GM21576 (cell line): Measurements from ENCODE around the gene DDAH1.
"Not testable (repeated sequence)": the region's sequence is repeated elsewhere in the genome, so short reads cannot be mapped to it uniquely, and the experiment has no call there.

ENCODE experiments used
- ATAC-seq: cut with Tn5 transposase; IDR thresholded peaks from one replicate; pipeline ENCODE4 v1.9.1; 2021; ENCODE audit warnings: mild to moderate bottlenecking, moderate library complexity; ENCODE audit not compliant: unreplicated experiment

The DDAH1 gene

DNA sequence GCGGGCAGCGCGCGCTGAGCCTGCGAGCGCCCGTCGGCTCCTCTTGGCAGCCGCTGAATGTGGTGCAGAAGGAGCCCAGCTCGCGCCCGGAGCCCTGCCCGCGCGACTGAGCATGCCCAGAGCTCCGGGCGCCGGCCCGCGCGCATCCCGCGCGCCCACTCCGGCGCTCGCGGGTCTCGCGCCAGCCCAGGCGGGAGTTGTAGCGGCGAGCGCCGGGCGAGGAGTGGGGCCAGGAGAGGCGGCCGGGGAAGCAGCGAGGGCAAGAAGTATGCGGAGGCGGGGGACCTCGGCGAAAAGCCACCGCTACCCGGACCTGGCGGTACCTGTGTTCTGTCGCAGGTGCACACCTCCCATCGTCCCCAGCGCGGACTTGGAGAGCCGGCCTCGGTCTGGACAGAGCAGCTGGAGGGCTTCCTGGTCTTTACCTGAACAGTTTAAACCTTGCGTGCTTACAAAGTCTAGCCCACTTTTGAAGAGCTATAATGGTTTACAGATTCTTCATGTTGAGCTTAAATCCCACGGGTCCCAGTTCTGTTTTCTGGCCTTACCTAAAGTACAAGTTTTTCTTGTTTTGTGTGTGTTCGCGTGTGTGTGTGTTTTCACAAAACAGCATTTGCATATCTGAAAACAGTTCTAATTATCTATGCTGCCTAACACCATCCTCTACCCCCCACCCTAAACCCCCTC lies at the start of gene DDAH1:
DDAH1 (minus strand) TSS at position 61 of the 687 bp plus-strand sequence. CDS start 114 bp downstream, outside the sequence.
- peak; percentile 39 for ATAC-seq

GRCh38 chr1:85513998-85514397 lies 49.0 kb upstream of the DDAH1 start:
- ATAC-seq = not testable (repeated sequence)

GRCh38 chr1:85504417-85504816 lies 39.5 kb upstream of the DDAH1 start:
- no peak for ATAC-seq

DNA sequence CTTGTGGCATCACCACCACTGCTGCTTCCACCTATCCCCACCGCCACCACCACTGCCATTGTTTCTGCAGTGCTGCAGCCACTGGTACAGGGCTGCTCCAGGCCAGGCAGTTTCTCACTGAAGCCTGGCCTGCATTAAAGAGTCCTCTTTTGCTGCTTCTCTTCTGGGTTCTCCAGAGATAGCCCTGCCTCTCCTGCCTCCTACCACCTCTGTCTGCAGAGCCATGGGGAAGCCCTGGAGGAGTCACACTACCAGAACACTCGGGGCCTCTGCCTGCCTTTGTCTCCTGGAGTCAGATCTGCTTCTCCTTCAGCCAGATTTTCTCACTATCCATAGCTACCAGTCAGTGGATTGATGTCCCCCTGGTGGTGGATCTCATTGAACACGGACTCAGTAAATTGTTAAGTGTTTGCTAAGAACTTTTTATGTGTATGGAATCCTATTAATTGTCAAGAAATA lies 37.7 kb upstream of the DDAH1 start:
- ATAC-seq = no peak

DNA sequence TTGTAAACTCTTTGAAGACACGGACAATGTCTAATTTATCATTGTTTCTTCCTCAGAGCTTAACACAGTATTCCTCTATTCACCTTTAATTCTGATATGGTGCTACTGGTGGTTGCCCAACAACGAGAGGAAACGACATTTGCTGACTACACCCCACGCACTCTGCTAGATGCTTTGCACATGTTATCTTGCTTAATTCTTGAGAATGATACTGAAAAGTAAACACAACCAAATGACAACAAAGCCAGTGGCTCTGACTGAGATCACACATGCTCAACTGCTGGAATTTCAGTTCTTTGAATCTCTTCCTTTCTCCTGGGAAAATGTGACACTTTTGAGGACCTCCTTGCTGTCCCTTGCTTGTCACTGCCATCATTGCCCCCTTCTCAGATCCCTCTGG lies 37.2 kb upstream of the DDAH1 start:
- ATAC-seq = no peak

GRCh38 chr1:85501355-85501898 lies 36.5 kb upstream of the DDAH1 start:
- ATAC-seq = no peak

DNA sequence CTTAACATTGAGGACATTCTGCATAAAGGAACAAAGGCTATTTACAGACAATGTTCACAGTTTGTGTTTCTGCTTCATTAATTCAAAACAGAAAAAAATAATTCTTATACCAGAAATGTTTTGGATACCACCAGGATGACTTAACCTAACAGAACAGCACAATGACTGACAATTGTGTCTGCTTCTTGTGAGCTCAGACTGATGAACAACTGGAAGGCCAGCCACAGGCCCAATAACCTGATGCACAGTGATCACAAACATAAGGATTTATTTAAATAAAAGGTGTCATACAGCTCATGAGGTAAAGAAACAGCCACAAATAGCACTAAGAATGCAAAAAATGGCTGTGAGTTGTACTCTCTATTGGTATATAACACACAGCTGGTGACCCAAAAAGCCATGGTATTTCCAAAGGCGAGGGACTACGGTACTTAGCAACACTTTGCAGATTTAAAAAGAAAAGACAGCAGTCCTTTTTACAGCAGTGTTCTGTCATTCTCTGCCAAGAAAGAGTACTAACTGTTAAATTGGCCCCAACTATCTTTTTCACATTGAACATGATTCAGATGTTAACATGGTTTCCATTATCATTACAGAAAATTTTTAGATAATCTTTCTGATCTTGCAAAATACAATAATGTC lies 32.1 kb upstream of the DDAH1 start:
- no peak for ATAC-seq

- ATAC-seq = no peak
These were observed 30.6 kb upstream of the DDAH1 start for GRCh38 chr1:85495556-85495955.

GRCh38 chr1:85494904-85495266 lies 29.9 kb upstream of the DDAH1 start:
- ATAC-seq = no peak

DNA sequence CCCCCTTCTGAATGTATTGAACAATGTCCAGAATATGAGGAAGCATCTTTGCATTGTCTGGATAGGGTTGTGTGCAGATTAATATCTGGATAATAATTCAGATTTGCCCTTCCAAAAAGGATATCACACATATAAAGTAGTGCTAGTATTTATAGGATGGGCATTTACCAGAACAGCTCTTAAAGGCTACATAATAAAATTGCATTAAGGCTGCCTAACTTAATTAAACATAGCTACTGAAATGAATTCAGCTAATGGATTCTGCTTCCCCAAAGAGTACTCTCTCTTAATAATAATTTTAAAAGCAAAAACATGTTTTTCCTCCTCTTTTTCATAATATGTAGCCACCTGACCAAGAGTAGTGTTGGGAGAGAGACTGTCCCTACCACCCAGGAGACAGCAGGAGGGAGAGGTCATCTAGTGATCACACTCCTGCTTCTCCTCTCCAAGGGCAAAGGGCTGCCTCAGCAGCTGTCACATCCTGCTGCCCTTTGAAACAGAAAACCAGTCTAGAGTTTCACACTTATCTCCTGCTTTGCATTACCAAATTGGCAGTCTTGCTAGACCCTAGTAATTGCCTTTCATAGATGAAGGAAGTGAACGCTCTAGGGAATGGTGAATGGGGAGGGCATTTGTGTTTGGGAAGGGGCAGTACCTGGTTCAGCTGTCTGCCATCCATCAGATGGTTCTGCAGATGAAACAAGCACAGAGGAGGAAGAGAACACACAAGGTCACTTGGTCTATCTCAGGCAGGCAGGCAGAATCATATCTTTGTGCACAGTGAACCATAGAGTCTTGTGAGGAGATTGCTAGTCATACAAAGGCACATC lies 29.3 kb upstream of the DDAH1 start:
- ATAC-seq = no peak

- ATAC-seq = no peak
These were observed 25.5 kb upstream of the DDAH1 start for GRCh38 chr1:85490270-85490985.

DNA sequence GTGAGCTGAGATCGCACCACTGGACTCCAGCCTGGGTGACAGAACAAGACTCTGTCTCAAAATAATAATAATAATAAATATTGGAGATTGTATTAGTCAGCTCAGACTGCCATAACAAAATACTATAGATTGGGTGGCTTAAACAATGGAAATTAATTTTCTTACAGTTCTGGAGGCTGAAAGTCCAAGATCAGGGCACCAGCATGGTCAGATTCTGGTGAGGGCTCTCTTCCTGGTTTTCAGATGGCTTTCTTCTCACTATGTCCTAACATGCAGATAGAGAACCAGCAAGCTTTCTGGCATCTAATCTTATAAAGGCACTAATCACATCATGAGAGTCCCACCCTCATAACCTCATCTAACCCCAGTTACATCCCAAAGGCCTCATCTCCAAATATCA lies 23.2 kb upstream of the DDAH1 start:
- no peak for ATAC-seq

DNA sequence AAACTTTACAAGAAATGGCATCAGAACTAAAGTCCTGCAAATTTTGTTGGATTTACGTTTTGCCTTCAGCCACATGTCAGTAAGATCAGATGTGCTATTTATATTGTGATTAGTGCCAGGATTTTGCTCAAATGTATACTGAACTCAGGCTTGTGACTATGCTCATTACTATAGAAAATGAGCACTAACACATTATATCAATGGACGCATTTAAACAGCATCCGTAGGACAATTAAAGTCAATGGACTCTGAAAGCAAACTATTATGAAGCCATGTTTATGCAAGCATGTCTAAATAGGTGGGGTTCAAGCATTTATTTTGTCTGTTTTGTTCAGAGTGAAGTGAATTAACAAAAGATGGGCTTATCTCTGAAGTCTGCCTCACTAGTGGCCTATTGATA lies 20.6 kb upstream of the DDAH1 start:
- no peak for ATAC-seq

GRCh38 chr1:85484716-85485115 lies 19.8 kb upstream of the DDAH1 start:
- no peak for ATAC-seq

DNA sequence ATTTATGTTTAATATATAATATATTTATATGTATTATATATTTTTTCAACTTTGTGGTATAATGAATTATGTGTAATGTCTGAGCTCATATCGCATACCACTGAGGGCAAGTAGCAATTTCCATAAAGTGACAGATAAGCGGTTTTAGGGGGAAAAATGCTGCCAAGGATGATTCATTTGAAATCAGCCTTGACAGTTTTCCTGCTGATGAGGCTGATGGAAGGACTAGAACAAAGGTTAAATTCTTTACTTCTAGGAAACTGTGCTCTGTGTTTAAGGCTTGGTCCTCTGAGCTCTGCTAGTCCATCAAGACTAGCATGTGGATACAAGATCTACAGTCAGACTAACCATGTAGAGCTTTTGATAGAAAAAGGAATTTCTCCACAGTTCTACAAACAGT lies 19.3 kb upstream of the DDAH1 start:
- no peak for ATAC-seq

DNA sequence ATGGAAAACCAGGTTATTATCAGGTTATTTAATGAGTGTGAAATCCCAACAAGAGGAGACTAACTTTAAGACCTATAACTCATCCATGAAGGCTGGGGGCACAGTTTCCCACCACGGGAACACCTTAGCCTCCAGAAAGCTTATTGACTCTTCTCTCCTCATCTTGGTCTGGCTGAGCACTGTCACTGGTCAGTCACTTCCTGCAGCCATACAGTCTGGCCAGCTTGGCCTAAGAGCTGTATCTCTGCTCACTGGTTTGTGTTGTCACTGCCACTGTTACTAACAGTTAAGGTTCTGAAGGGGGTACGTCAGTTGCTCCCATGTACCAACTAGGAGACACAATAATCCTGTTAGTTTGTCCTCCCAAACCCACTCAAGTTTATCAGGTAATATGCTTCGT lies 16.7 kb upstream of the DDAH1 start:
- ATAC-seq = no peak

- no peak for ATAC-seq
These were observed 15.6 kb upstream of the DDAH1 start for GRCh38 chr1:85480566-85480965.

GRCh38 chr1:85479491-85479890 lies 14.5 kb upstream of the DDAH1 start:
- ATAC-seq = no peak

DNA sequence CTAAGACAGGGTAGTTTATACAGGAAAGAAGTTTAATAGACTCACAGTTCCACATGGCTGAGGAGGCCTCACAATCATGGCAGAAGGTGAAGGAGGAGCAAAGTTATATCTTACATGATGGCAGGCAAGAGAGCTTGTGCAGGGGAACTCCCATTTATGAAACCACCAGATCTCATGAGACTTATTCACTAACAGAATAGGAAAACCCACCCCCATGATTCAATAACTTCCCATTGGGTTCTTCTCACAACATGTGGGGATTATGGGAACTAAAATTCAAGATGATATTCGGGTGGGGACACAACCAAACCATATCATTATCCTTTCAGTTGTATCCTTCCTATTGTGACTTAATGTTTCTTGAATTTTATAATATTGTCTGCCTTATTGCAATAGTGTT lies 13.4 kb upstream of the DDAH1 start:
- no peak for ATAC-seq

- no peak for ATAC-seq
These were observed 10.1 kb upstream of the DDAH1 start for GRCh38 chr1:85475055-85475454.

GRCh38 chr1:85473390-85473789 lies 8.4 kb upstream of the DDAH1 start:
- ATAC-seq = no peak
